Measurements from ENCODE around the gene PAFAH1B1. TPM values are rescaled to one million over a fixed set of nuclear protein-coding genes. Genes with fewer than 3 reads are reported as not detected.
"Not testable (repeated sequence)": the region's sequence is repeated elsewhere in the genome, so short reads cannot be mapped to it uniquely, and the experiment has no call there.

Gene PAFAH1B1
- total and polyA plus RNA-seq, 7 experiments from 2014 or later = 15.8 to 156 (median 127) TPM

DNA sequence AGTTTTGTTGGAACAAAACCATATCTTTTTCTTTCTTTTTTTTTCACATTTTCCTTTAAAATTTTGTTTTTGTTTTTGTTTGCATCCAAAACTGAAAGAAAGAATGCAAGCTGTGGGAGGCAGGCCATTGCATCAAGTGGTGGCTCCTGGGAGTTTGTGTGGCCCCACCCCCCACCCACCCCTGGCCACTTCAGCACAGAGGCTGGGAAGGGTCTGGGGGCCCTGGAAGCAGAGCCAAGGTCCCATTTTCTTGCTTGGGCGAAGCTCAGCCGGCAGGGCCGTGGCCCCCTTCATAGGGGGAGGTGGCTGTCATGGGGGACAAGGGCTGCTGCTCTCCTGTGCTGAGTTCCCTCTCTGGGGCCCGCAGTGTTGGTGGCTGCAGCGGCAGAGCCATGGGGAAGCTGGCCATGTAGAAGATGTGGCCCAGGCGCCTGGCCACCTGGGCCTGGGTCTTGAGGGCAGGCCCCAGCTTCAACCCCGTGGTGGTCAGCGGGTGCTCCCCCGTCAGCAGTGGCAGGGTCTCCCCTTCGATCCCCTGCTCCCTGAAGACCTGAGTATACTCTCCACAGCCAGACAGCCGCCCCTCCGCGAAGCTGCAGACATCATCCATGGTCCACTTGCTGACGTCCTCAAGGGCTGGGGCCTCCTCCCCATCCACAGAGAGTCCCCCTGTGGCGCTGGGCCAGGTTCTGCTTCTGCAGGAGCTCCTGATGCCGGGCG is 19.8 kb downstream of the PAFAH1B1 start:
- H3K27me3 ChIP-seq (ENCODE audit: control insufficient read depth in 2 of 2, insufficient read depth in 2 of 2, low read length in 2 of 2) = no peaks in the 10 kb centered on the region
- DNase-seq = no peak
- H3K4me3 Mint-ChIP-seq = no peak overlapping the region
- H3K36me3 ChIP-seq (ENCODE audit: control insufficient read depth in 2 of 3, insufficient read depth in 3 of 3, low read length in 3 of 3) = peaks cover 0 to 6% (median 0%) of the 10 kb centered on the region in 3 experiments
- no peak overlapping the region for H3K27ac Mint-ChIP-seq
- POLR2A ChIA-PET = no interaction called here
- H3K4me1 ChIP-seq (ENCODE audit: control insufficient read depth in 2 of 2, insufficient read depth in 2 of 2, low read length in 2 of 2) = peaks cover 8 to 25% of the 10 kb centered on the region in 2 donors
- no peak overlapping the region for H3K4me3 ChIP-seq (ENCODE audit: low read length)
- H3K27me3 Mint-ChIP-seq = no peaks in the 10 kb centered on the region
- H3K9me3 Mint-ChIP-seq = peaks cover 0 to 1% (median 0%) of the 10 kb centered on the region in 11 donors
- no peaks in the 10 kb centered on the region for H3K9me3 ChIP-seq (ENCODE audit: control insufficient read depth in 2 of 3, low read length in 3 of 3)
- H3K4me1 Mint-ChIP-seq = peaks cover 21 to 87% (median 66%) of the 10 kb centered on the region in 7 donors
- CTCF ChIA-PET = no interaction called here
- intact Hi-C loops (cut with micrococcal nuclease) = no loop called here
- peaks cover 0 to 11% (median 0%) of the 10 kb centered on the region in 5 donors for H3K36me3 Mint-ChIP-seq
- no peak for ATAC-seq
- no peak overlapping the region for H3K27ac ChIP-seq (ENCODE audit: low read depth, low read length)

- Histone ChIP-seq H3K9me3 (ENCODE audit: control insufficient read depth in 2 of 3, low read length in 3 of 3) (no peaks in the 10 kb centered on the region), H3K4me1 (ENCODE audit: control insufficient read depth in 2 of 2, insufficient read depth in 2 of 2, low read length in 2 of 2) (peaks cover 7 to 18% of the 10 kb centered on the region in 2 donors), H3K36me3 (ENCODE audit: control insufficient read depth in 2 of 3, insufficient read depth in 3 of 3, low read length in 3 of 3) (peaks cover 0 to 6% (median 0%) of the 10 kb centered on the region in 3 experiments), H3K27ac (ENCODE audit: low read depth, low read length) (no peak overlapping the region), H3K27me3 (ENCODE audit: control insufficient read depth in 2 of 2, insufficient read depth in 2 of 2, low read length in 2 of 2) (no peaks in the 10 kb centered on the region), H3K4me3 (ENCODE audit: low read length) (no peak overlapping the region)
- POLR2A ChIA-PET = no interaction called here
- DNase-seq = no peak
- Mint-ChIP-seq H3K36me3 (peaks cover 0 to 8% (median under 1%) of the 10 kb centered on the region in 5 donors), H3K27me3 (no peaks in the 10 kb centered on the region), H3K27ac (peak overlapping the region in 4 of 9 donors; percentile 1 to 58 (median 30)), H3K4me3 (peak overlapping the region in 3 of 10 donors; percentile 17 to 26 (median 21)), H3K4me1 (peaks cover 4 to 81% (median 60%) of the 10 kb centered on the region in 7 donors), H3K9me3 (peaks cover 0 to 1% (median 0%) of the 10 kb centered on the region in 11 donors)
- CTCF ChIA-PET = no interaction called here
- ATAC-seq = no peak
- intact Hi-C loops (cut with micrococcal nuclease) = no loop called here
These were observed 22.4 kb downstream of the PAFAH1B1 start for GRCh38 chr17:2615882-2616281.

GRCh38 chr17:2621241-2621640 is 27.8 kb downstream of the PAFAH1B1 start:
- Histone ChIP-seq H3K4me3 (ENCODE audit: low read length) (no peak overlapping the region), H3K9me3 (ENCODE audit: control insufficient read depth in 2 of 3, low read length in 3 of 3) (no peaks in the 10 kb centered on the region), H3K36me3 (ENCODE audit: control insufficient read depth in 2 of 3, insufficient read depth in 3 of 3, low read length in 3 of 3) (peaks cover 0 to 6% (median 0%) of the 10 kb centered on the region in 3 experiments), H3K27ac (ENCODE audit: low read depth, low read length) (no peak overlapping the region), H3K4me1 (ENCODE audit: control insufficient read depth in 2 of 2, insufficient read depth in 2 of 2, low read length in 2 of 2) (peaks cover 11 to 15% of the 10 kb centered on the region in 2 donors), H3K27me3 (ENCODE audit: control insufficient read depth in 2 of 2, insufficient read depth in 2 of 2, low read length in 2 of 2) (no peaks in the 10 kb centered on the region)
- H3K27ac Mint-ChIP-seq = peak overlapping the region in 4 of 9 donors; percentile 0 to 67 (median 21)
- ChIA-PET POLR2A (interaction anchor here (0.9 kb wide), 1 partner anchor 106 kb away, joined by 3 read pairs; no protein-coding TSS in a partner anchor), CTCF (no interaction called here)
- ATAC-seq (no peak), DNase-seq (no peak)
- H3K4me1 Mint-ChIP-seq = peaks cover 15 to 80% (median 59%) of the 10 kb centered on the region in 7 donors
- H3K4me3 Mint-ChIP-seq = peak overlapping the region in 3 of 10 donors; percentile 21 to 37 (median 27)
- no peaks in the 10 kb centered on the region for H3K27me3 Mint-ChIP-seq
- peaks cover 6 to 33% (median 23%) of the 10 kb centered on the region in 5 donors for H3K36me3 Mint-ChIP-seq
- H3K9me3 Mint-ChIP-seq = peaks cover 0 to 2% (median 0%) of the 10 kb centered on the region in 11 donors
- intact Hi-C loops (cut with micrococcal nuclease) = no loop called here

- H3K36me3 ChIP-seq (ENCODE audit: control insufficient read depth in 2 of 3, insufficient read depth in 3 of 3, low read length in 3 of 3); H3K27me3 ChIP-seq (ENCODE audit: control insufficient read depth in 2 of 2, insufficient read depth in 2 of 2, low read length in 2 of 2); H3K27ac ChIP-seq (ENCODE audit: low read depth, low read length); ATAC-seq; intact Hi-C loops (cut with micrococcal nuclease); H3K4me3 ChIP-seq (ENCODE audit: low read length); H3K9me3 ChIP-seq (ENCODE audit: control insufficient read depth in 2 of 3, low read length in 3 of 3); H3K27me3 Mint-ChIP-seq; DNase-seq; H3K9me3 Mint-ChIP-seq; POLR2A ChIA-PET: not testable (repeated sequence)
- CTCF ChIA-PET = interaction anchor here (0.6 kb wide), 1 partner anchor 52 kb away, joined by 4 read pairs; no protein-coding TSS in a partner anchor
- peaks cover 11 to 15% of the 10 kb centered on the region in 2 donors for H3K4me1 ChIP-seq (ENCODE audit: control insufficient read depth in 2 of 2, insufficient read depth in 2 of 2, low read length in 2 of 2)
- Mint-ChIP-seq H3K4me1 (peaks cover 18 to 78% (median 58%) of the 10 kb centered on the region in 7 donors), H3K36me3 (peaks cover 6 to 33% (median 26%) of the 10 kb centered on the region in 5 donors), H3K27ac (peak overlapping the region in 6 of 9 donors; percentile 7 to 80 (median 32)), H3K4me3 (peak overlapping the region in 6 of 10 donors; percentile 4 to 65 (median 48))
These were observed 28.5 kb downstream of the PAFAH1B1 start for GRCh38 chr17:2621951-2622405.

- H3K9me3 Mint-ChIP-seq; intact Hi-C loops (cut with micrococcal nuclease); H3K36me3 ChIP-seq (ENCODE audit: control insufficient read depth in 2 of 3, insufficient read depth in 3 of 3, low read length in 3 of 3); ATAC-seq; H3K27me3 Mint-ChIP-seq; H3K9me3 ChIP-seq (ENCODE audit: control insufficient read depth in 2 of 3, low read length in 3 of 3); H3K27ac ChIP-seq (ENCODE audit: low read depth, low read length); H3K27me3 ChIP-seq (ENCODE audit: control insufficient read depth in 2 of 2, insufficient read depth in 2 of 2, low read length in 2 of 2); H3K4me3 ChIP-seq (ENCODE audit: low read length); CTCF ChIA-PET; POLR2A ChIA-PET; DNase-seq: not testable (repeated sequence)
- peaks cover 27 to 78% (median 60%) of the 10 kb centered on the region in 7 donors for H3K4me1 Mint-ChIP-seq
- peak overlapping the region in 1 of 9 donors; percentile 43 for H3K27ac Mint-ChIP-seq
- peaks cover 6 to 37% (median 32%) of the 10 kb centered on the region in 5 donors for H3K36me3 Mint-ChIP-seq
- peak overlapping the region in 3 of 10 donors; percentile 7 to 53 (median 36) for H3K4me3 Mint-ChIP-seq
- H3K4me1 ChIP-seq (ENCODE audit: control insufficient read depth in 2 of 2, insufficient read depth in 2 of 2, low read length in 2 of 2) = peaks cover 11 to 15% of the 10 kb centered on the region in 2 donors
These were observed 29.4 kb downstream of the PAFAH1B1 start for GRCh38 chr17:2622721-2623301.

- Mint-ChIP-seq H3K36me3 (peaks cover 6 to 45% (median 33%) of the 10 kb centered on the region in 5 donors), H3K9me3 (peaks cover 0 to 13% (median 4%) of the 10 kb centered on the region in 11 donors), H3K27me3 (no peaks in the 10 kb centered on the region), H3K4me3 (peak overlapping the region in 6 of 10 donors; percentile 19 to 63 (median 50)), H3K27ac (peak overlapping the region in 8 of 9 donors; percentile 20 to 81 (median 62)), H3K4me1 (peaks cover 42 to 84% (median 69%) of the 10 kb centered on the region in 7 donors)
- Histone ChIP-seq H3K4me1 (ENCODE audit: control insufficient read depth in 2 of 2, insufficient read depth in 2 of 2, low read length in 2 of 2) (peaks cover 15 to 17% of the 10 kb centered on the region in 2 donors), H3K27ac (ENCODE audit: low read depth, low read length) (no peak overlapping the region), H3K27me3 (ENCODE audit: control insufficient read depth in 2 of 2, insufficient read depth in 2 of 2, low read length in 2 of 2) (no peaks in the 10 kb centered on the region), H3K36me3 (ENCODE audit: control insufficient read depth in 2 of 3, insufficient read depth in 3 of 3, low read length in 3 of 3) (peaks cover 0 to 6% (median 0%) of the 10 kb centered on the region in 3 experiments), H3K9me3 (ENCODE audit: control insufficient read depth in 2 of 3, low read length in 3 of 3) (no peaks in the 10 kb centered on the region), H3K4me3 (ENCODE audit: low read length) (no peak overlapping the region)
- CTCF ChIA-PET = no interaction called here
- ATAC-seq = peak; percentile 51
- POLR2A ChIA-PET = no interaction called here
- DNase-seq = no peak
- intact Hi-C loops (cut with micrococcal nuclease) = no loop called here
These were observed 30.9 kb downstream of the PAFAH1B1 start for GRCh38 chr17:2624292-2624731.
